K562 (cell line): Measurements from ENCODE around the gene MFAP5. TPM values are rescaled to one million over a fixed set of nuclear protein-coding genes. Genes with fewer than 3 reads are reported as not detected.

Experiments
- ATAC-seq: fragments of 200-7000 bp; cut with Tn5 transposase; 3 replicates; pipeline ENCODE4 v1.9.1; 2020; ENCODE audit warnings: moderate library complexity
- BruUV-seq: library from RNA; stranded (reverse); fragments of 400-500 nt; replicated peaks from 2 replicates; lab custom pipeline; 2021; lab: Mats Ljungman, UMichigan
- CTCF ChIA-PET: fragments of 300-600 bp; formaldehyde crosslinking; extraction: SDS; loops from one replicate; lab custom pipeline; 2021; ENCODE audit warnings: low intra/inter-chr PET ratio; lab: Yijun Ruan, JAX
- POLR2A ChIA-PET: fragments of 300-600, 350-650 bp; sonication (Branson Sonifier 250); formaldehyde crosslinking; extraction: SDS; loops from one replicate; lab custom pipeline; 2021; ENCODE audit warnings: antibody characterized with exemption, inconsistent platforms; lab: Yijun Ruan, JAX
- DNase-seq, 4 experiments: peaks; one replicate each; pipeline versions ENCODE4 v3.0.0 to v3.0.0-alpha.2; 2011 to 2018; ENCODE audit warnings: low spot score in 3 of 4, mixed read lengths in 3 of 4; ENCODE audit errors: extremely low read depth in 1 of 4
- FAIRE-seq: peaks from 2 replicates; lab custom pipeline; 2011; peaks lifted over from hg19 to GRCh38; lab: Jason Lieb, UNC
- H2AFZ ChIP-seq: 2 replicates; pipeline ENCODE4 v1.6.0; 2011; ENCODE audit warnings: low read depth, low read length, control low read depth, inconsistent platforms
- H3K27ac ChIP-seq: fragments of 200-600 bp; 3 replicates; pipeline ENCODE4 v1.8.0; 2011; ENCODE audit warnings: low read depth, mild to moderate bottlenecking, control low read depth, inconsistent platforms, low read length, moderate library complexity, mixed read lengths; ENCODE audit errors: extremely low read depth
- H3K27me3 ChIP-seq, 2 experiments: fragments of 300-600 bp in 1 of 2; 2 replicates in 1 of 2; 3 replicates in 1 of 2; pipeline versions ENCODE4 v1.6.0 to v1.8.0; 2011; ENCODE audit warnings: inconsistent platforms in 2 of 2, low read length in 2 of 2, mild to moderate bottlenecking in 1 of 2, mixed read lengths in 1 of 2, moderate library complexity in 1 of 2; ENCODE audit not compliant: control insufficient read depth in 2 of 2, insufficient read depth in 2 of 2
- H3K36me3 ChIP-seq: fragments of 300-600 bp; 3 replicates; pipeline ENCODE4 v1.8.0; 2011; ENCODE audit warnings: mild to moderate bottlenecking, low read length, inconsistent platforms; ENCODE audit not compliant: control insufficient read depth, insufficient read depth
- H3K4me1 ChIP-seq, 2 experiments: fragments of 200-600 bp in 1 of 2; replicated peaks in 1 of 2; 2 replicates in 1 of 2; 3 replicates in 1 of 2; pipeline versions ENCODE4 v1.5.1 to v1.8.0; 2011; ENCODE audit warnings: inconsistent platforms in 2 of 2, low read length in 2 of 2, mild to moderate bottlenecking in 1 of 2, mixed read lengths in 1 of 2, moderate library complexity in 1 of 2; ENCODE audit not compliant: control insufficient read depth in 2 of 2, insufficient read depth in 2 of 2
- H3K4me2 ChIP-seq: 2 replicates; pipeline ENCODE4 v1.6.1; 2011; ENCODE audit warnings: low read length, control low read depth, inconsistent platforms, mixed read lengths; ENCODE audit not compliant: insufficient read depth
- H3K4me3 ChIP-seq: fragments of 200-600 bp; sonication (generic), shearing (Covaris generic); 2 replicates; pipeline ENCODE4 v1.5.1; 2016; ENCODE audit warnings: control low read depth, inconsistent platforms
- H3K79me2 ChIP-seq: fragments of 200-600 bp; 3 replicates; pipeline ENCODE4 v1.8.0; 2011; ENCODE audit warnings: low read length, inconsistent platforms; ENCODE audit not compliant: control insufficient read depth, insufficient read depth
- H3K9ac ChIP-seq, 2 experiments: 2 replicates each; pipeline versions ENCODE4 v1.6.0 to v1.6.1; 2011; ENCODE audit warnings: low read depth in 2 of 2, low read length in 2 of 2, control low read depth in 1 of 2, inconsistent platforms in 1 of 2, mild to moderate bottlenecking in 1 of 2, mixed read lengths in 1 of 2; ENCODE audit not compliant: insufficient read depth in 1 of 2
- H3K9me1 ChIP-seq: one replicate; pipeline ENCODE4 v1.6.0; 2011; ENCODE audit warnings: inconsistent platforms, mild to moderate bottlenecking, low read length, moderate library complexity; ENCODE audit not compliant: control insufficient read depth, insufficient read depth
- H3K9me3 ChIP-seq: replicated peaks from 2 replicates; pipeline ENCODE4 v1.5.1; 2011; ENCODE audit warnings: low read depth, low read length, inconsistent platforms; ENCODE audit not compliant: control insufficient read depth, insufficient read depth
- H4K20me1 ChIP-seq: replicated peaks from 2 replicates; pipeline ENCODE4 v1.6.1; 2011; ENCODE audit warnings: low read length, inconsistent platforms, mixed read lengths; ENCODE audit not compliant: control insufficient read depth, insufficient read depth
- CHD4 ChIP-seq: fragments of 200-600 bp; sonication (generic); IDR thresholded peaks from 3 replicates; pipeline ENCODE4 v1.6.1; 2012; ENCODE audit warnings: low read depth, mild to moderate bottlenecking, mixed read lengths, low read length, inconsistent platforms; ENCODE audit not compliant: insufficient read depth, insufficient replicate concordance, poor library complexity, severe bottlenecking
- HDAC8 ChIP-seq: fragments of 450-650 bp; IDR thresholded peaks from 2 replicates; pipeline ENCODE4 v1.6.1; 2016; ENCODE audit warnings: mild to moderate bottlenecking, missing genetic modification characterization, moderate library complexity, missing compliant biosample characterization
- HMG20A ChIP-seq: fragments of 450-650 bp; formaldehyde crosslinking; conservative IDR thresholded peaks from 2 replicates; pipeline ENCODE4 v1.4.0; 2020; ENCODE audit warnings: mild to moderate bottlenecking, mixed read lengths
- ZFPM2 ChIP-seq: fragments of 250-450 bp; sonication (Bioruptor Pico); IDR thresholded peaks from 2 replicates; pipeline ENCODE4 v1.5.1; 2022; ENCODE audit warnings: mild to moderate bottlenecking
- ZNF217 ChIP-seq: sonication (generic); formaldehyde crosslinking; IDR thresholded peaks from 2 replicates; pipeline ENCODE4 v1.8.0; 2022; ENCODE audit warnings: mild to moderate bottlenecking, missing genetic modification reagents
- ZNF239 ChIP-seq: fragments of 250-450 bp; sonication (Bioruptor Pico); IDR thresholded peaks from 2 replicates; pipeline ENCODE4 v1.4.0; 2020; ENCODE audit warnings: mild to moderate bottlenecking
- WGBS: fragments of 100-300 bp; shearing (Covaris generic); methylation state at CpG from one replicate; pipeline ENCODE4 v1.1.6; 2016; ENCODE audit warnings: low coverage, mixed read lengths; ENCODE audit not compliant: insufficient coverage; ENCODE audit errors: missing lambda C conversion rate; 5-methylcytosine and 5-hydroxymethylcytosine counted together
- in situ Hi-C: fragments of 300-500 bp; cut with MboI; formaldehyde crosslinking; loops from 4 replicates; pipeline ENCODE4 v1.15.0; 2018; ENCODE audit warnings: inconsistent platforms, mixed read lengths
- intact Hi-C: fragments of 100-400 bp; cut with micrococcal nuclease; formaldehyde crosslinking; loops from 2 replicates; pipeline ENCODE4 v1.14.2; 2022
- polyA plus RNA-seq, 8 experiments: library from polyadenylated mRNA; depleted of rRNA in 4 of 8; stranded (reverse) in 5 of 8; unstranded in 3 of 8; fragments of >200 nt; fragmentation: Nextera tagmentation in 2 of 8; fragmentation: Illumina TruSeq in 1 of 8; extraction: Ambion mirVana in 2 of 8; extraction: Trizol in 1 of 8; gene quantifications; 2 replicates each; pipeline versions ENCODE4 v1.2.1 to v1.2.3, GENCODE V29; 2011 to 2014; ENCODE audit warnings: inconsistent platforms in 1 of 8, missing spikeins in 1 of 8
- total RNA-seq, 7 experiments: library from RNA; depleted of rRNA in 6 of 7; stranded (reverse); fragments of >200 nt in 6 of 7; fragmentation: Illumina TruSeq in 2 of 7; extraction: Trizol in 2 of 7; gene quantifications; 2 replicates each; pipeline versions ENCODE4 v1.2.1 to v1.2.3, GENCODE V29; 2011 to 2021; ENCODE audit warnings: low replicate concordance in 1 of 7
- TF ChIP-seq, protein P1 (sequence below): sonication (generic); formaldehyde crosslinking; IDR thresholded peaks from 2 replicates; pipeline ENCODE4 v1.9.0; 2022; ENCODE audit warnings: mild to moderate bottlenecking, missing genetic modification reagents
- TF ChIP-seq, protein P2 (sequence below): sonication (generic); formaldehyde crosslinking; IDR thresholded peaks from 2 replicates; pipeline ENCODE4 v1.8.1; 2023; ENCODE audit warnings: mild to moderate bottlenecking, missing genetic modification reagents, moderate library complexity
- TF ChIP-seq, protein P3 (sequence below): fragments of 150-350 bp; IDR thresholded peaks from 2 replicates; pipeline ENCODE4 v1.6.1; 2014; ENCODE audit warnings: low read depth, mild to moderate bottlenecking, low read length, borderline replicate concordance

MFAP5 gene
- total and polyA plus RNA-seq, 9 of the 15 experiments (the other 6 are each of a cell fraction or from before 2014, with no cell fraction given): not detected

DNA sequence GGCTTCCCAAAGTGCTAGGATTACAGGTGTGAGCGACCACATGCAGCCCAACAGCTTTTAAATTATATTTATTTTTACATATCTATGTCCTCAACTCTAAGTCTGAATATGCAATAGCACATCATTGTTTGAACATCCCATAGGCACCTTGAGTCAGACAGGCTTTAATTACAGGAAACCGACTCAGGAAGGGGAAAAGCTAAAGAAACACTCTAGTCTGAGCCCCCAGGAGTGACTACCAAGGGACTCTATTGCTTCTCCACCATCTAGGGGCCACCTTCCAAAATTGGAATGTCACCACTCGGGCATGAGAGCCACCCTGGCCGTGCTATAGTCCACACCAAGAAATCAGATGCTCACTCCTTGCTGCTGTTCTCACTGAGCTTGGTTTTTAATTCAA is 14.0 kb upstream of the MFAP5 start:
- H3K27me3 ChIP-seq: no peaks in the 10 kb centered on the region; a peak in 2 of 5 replicates
- no peak for DNase-seq
- no peak for FAIRE-seq
- no peak overlapping the region for H3K9ac ChIP-seq
- no peak overlapping the region for H3K27ac ChIP-seq
- no peak overlapping the region for H3K4me3 ChIP-seq
- no peaks in the 10 kb centered on the region for H3K9me3 ChIP-seq
- H4K20me1 ChIP-seq: no peaks in the 10 kb centered on the region
- H3K4me1 ChIP-seq: no peaks in the 10 kb centered on the region; a peak in 2 of 5 replicates
- 3% methylated on average over 4 of the region's 4 CpGs for WGBS
- H2AFZ ChIP-seq: no peak overlapping the region
- CTCF ChIA-PET: no interaction called here
- POLR2A ChIA-PET: interaction anchor here (0.6 kb wide), 1 partner anchor 19 kb away, joined by 3 read pairs; no protein-coding TSS in a partner anchor
- intact Hi-C loops: no loop called here
- in situ Hi-C loops: no loop called here
- H3K9me1 ChIP-seq: no peaks in the 10 kb centered on the region
- no TSS peak for BruUV-seq
- no peak overlapping the region for H3K4me2 ChIP-seq
- H3K36me3 ChIP-seq: no peaks in the 10 kb centered on the region
- TF ChIP-seq, protein P1, sequence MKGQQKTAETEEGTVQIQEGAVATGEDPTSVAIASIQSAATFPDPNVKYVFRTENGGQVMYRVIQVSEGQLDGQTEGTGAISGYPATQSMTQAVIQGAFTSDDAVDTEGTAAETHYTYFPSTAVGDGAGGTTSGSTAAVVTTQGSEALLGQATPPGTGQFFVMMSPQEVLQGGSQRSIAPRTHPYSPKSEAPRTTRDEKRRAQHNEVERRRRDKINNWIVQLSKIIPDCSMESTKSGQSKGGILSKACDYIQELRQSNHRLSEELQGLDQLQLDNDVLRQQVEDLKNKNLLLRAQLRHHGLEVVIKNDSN (CRISPR knock-in tag): no peak
- TF ChIP-seq HDAC8 (tag) (no peak), ZNF217 (CRISPR knock-in tag) (no peak), HMG20A (no peak), CHD4 (no peak), ZNF239 (CRISPR knock-in tag) (no peak), ZFPM2 (CRISPR knock-in tag) (no peak)
- TF ChIP-seq, protein P2, sequence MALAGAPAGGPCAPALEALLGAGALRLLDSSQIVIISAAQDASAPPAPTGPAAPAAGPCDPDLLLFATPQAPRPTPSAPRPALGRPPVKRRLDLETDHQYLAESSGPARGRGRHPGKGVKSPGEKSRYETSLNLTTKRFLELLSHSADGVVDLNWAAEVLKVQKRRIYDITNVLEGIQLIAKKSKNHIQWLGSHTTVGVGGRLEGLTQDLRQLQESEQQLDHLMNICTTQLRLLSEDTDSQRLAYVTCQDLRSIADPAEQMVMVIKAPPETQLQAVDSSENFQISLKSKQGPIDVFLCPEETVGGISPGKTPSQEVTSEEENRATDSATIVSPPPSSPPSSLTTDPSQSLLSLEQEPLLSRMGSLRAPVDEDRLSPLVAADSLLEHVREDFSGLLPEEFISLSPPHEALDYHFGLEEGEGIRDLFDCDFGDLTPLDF (CRISPR knock-in tag): no peak
- TF ChIP-seq, protein P3, sequence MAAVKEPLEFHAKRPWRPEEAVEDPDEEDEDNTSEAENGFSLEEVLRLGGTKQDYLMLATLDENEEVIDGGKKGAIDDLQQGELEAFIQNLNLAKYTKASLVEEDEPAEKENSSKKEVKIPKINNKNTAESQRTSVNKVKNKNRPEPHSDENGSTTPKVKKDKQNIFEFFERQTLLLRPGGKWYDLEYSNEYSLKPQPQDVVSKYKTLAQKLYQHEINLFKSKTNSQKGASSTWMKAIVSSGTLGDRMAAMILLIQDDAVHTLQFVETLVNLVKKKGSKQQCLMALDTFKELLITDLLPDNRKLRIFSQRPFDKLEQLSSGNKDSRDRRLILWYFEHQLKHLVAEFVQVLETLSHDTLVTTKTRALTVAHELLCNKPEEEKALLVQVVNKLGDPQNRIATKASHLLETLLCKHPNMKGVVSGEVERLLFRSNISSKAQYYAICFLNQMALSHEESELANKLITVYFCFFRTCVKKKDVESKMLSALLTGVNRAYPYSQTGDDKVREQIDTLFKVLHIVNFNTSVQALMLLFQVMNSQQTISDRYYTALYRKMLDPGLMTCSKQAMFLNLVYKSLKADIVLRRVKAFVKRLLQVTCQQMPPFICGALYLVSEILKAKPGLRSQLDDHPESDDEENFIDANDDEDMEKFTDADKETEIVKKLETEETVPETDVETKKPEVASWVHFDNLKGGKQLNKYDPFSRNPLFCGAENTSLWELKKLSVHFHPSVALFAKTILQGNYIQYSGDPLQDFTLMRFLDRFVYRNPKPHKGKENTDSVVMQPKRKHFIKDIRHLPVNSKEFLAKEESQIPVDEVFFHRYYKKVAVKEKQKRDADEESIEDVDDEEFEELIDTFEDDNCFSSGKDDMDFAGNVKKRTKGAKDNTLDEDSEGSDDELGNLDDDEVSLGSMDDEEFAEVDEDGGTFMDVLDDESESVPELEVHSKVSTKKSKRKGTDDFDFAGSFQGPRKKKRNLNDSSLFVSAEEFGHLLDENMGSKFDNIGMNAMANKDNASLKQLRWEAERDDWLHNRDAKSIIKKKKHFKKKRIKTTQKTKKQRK: no peak
- TF ChIP-seq, all 486 proteins: peak for 0
- no peaks in the 10 kb centered on the region for H3K79me2 ChIP-seq
- ATAC-seq: no peak
